ENCODE results near the gene SCLT1. TPM values are rescaled to one million over a fixed set of nuclear protein-coding genes. Genes with fewer than 3 reads are reported as not detected.

The SCLT1 gene
- total RNA-seq, 1 donor = 14.1 TPM

DNA sequence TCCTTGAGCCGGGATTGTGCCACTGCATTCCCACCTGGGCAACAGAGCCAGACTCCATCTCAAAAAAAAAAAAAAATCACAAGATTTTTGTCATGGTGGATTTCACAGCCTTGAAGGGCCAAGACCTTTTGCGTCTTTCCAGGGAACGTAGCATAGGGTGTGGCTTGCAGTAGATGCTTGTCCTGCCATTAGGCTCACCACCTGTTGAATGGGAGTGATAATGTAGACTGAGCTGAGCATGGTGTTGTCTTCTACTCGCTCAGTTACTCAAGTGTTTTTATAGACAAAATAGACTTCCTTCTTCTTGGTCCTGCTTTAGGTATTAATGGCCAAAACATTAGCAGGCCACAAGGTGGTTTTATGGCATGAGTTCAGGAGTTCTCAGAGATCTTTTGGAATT is 243.1 kb downstream of the SCLT1 start:
- Histone ChIP-seq H3K36me3 (ENCODE audit: insufficient read depth, low read length) (peaks cover 76% of the 10 kb centered on the region), H3K27ac (ENCODE audit: low read depth, low read length) (no peak overlapping the region), H3K4me1 (ENCODE audit: insufficient read depth, low read length) (peaks cover 22% of the 10 kb centered on the region), H3K27me3 (ENCODE audit: insufficient read depth, low read length) (no peaks in the 10 kb centered on the region), H4K20me1 (ENCODE audit: insufficient read depth, low read length) (no peaks in the 10 kb centered on the region), H3K4me3 (ENCODE audit: insufficient read depth, low read length) (no peak overlapping the region), H2AFZ (ENCODE audit: low read length) (no peak overlapping the region), H3K4me2 (ENCODE audit: insufficient read depth, low read length) (no peak overlapping the region), H3K79me2 (ENCODE audit: insufficient read depth, low read length) (peaks cover 39% of the 10 kb centered on the region), H3K9me3 (ENCODE audit: low read depth, low read length) (no peaks in the 10 kb centered on the region)
- DNase-seq (ENCODE audit: insufficient read length, low spot score, missing footprints) = no peak
- TF ChIP-seq, protein P1, sequence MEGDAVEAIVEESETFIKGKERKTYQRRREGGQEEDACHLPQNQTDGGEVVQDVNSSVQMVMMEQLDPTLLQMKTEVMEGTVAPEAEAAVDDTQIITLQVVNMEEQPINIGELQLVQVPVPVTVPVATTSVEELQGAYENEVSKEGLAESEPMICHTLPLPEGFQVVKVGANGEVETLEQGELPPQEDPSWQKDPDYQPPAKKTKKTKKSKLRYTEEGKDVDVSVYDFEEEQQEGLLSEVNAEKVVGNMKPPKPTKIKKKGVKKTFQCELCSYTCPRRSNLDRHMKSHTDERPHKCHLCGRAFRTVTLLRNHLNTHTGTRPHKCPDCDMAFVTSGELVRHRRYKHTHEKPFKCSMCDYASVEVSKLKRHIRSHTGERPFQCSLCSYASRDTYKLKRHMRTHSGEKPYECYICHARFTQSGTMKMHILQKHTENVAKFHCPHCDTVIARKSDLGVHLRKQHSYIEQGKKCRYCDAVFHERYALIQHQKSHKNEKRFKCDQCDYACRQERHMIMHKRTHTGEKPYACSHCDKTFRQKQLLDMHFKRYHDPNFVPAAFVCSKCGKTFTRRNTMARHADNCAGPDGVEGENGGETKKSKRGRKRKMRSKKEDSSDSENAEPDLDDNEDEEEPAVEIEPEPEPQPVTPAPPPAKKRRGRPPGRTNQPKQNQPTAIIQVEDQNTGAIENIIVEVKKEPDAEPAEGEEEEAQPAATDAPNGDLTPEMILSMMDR (IDR thresholded peaks at IDR 0.05; ENCODE audit: extremely low read depth, low read depth, low read length) = no peak

DNA sequence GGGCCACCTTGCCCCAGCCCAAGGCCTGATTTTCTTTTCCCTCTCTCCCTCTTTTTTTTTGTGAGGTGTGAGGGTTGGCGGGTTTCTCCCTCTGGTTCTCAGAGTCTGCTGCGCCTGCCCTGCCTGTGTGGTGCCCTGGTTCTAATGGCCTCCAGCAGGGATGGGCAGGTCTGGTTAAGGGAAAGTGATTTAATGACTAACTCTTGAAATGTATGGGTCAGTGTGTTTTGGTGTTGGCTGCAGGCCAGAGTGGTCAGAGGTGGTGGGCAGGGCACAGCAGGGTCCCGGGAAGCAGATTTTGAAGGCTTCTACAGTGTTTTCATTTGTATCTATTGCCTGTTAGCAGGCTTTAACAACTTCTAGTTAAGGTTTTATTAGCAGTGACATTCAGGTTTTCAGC is 244.9 kb downstream of the SCLT1 start:
- peaks cover 52% of the 10 kb centered on the region for H3K79me2 ChIP-seq (ENCODE audit: insufficient read depth, low read length)
- peaks cover 88% of the 10 kb centered on the region for H3K36me3 ChIP-seq (ENCODE audit: insufficient read depth, low read length)
- no peak overlapping the region for H2AFZ ChIP-seq (ENCODE audit: low read length)

DNA sequence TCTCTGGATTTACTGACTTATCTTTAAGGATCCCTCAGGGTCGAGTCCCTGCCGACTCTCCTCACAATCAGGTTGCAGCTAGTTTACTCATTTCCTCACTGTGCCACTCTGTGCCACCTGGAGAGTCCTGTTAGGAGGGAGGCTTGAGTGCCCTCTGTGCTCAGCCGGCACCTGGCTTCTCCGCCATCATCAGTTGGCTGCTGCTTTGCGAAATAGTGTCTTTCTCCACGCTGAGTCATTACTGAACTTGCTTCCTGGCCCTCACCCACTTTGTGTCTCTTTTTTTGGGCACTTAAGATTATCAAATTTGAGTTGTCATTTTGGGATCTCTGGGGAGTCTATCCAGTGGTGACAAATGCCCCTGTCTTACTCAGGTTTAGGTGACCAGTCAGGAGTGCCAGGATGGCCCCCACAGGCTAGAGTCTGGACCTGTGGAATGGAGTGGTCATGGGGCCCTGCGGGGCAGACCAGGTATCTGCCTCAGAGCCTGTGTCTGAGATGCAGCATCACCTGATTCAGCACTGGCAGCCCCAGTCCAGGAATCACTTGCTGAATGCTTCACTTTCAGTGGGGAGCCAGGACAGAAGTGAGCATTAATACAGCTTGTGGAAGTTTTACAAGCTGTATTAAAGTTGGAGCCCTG is 246.1 kb downstream of the SCLT1 start:
- H3K9me3 ChIP-seq (ENCODE audit: low read depth, low read length) = no peaks in the 10 kb centered on the region
- H3K4me3 ChIP-seq (ENCODE audit: insufficient read depth, low read length) = no peak overlapping the region
- peak overlapping the region; percentile 40 for H3K27ac ChIP-seq (ENCODE audit: low read depth, low read length)
- peaks cover 3% of the 10 kb centered on the region for H4K20me1 ChIP-seq (ENCODE audit: insufficient read depth, low read length)
- TF ChIP-seq, protein P1 (IDR thresholded peaks at IDR 0.05; ENCODE audit: extremely low read depth, low read depth, low read length) = no peak
- no peaks in the 10 kb centered on the region for H3K27me3 ChIP-seq (ENCODE audit: insufficient read depth, low read length)
- no peak overlapping the region for H2AFZ ChIP-seq (ENCODE audit: low read length)
- peaks cover 65% of the 10 kb centered on the region for H3K79me2 ChIP-seq (ENCODE audit: insufficient read depth, low read length)
- no peak overlapping the region for H3K4me2 ChIP-seq (ENCODE audit: insufficient read depth, low read length)
- no peak for DNase-seq (ENCODE audit: insufficient read length, low spot score, missing footprints)
- H3K4me1 ChIP-seq (ENCODE audit: insufficient read depth, low read length) = peaks cover 2% of the 10 kb centered on the region
- peaks cover 87% of the 10 kb centered on the region for H3K36me3 ChIP-seq (ENCODE audit: insufficient read depth, low read length)

More for the DNA sequence above, 244.9 kb downstream of the SCLT1 start:
- TF ChIP-seq, protein P1 (IDR thresholded peaks at IDR 0.05; ENCODE audit: extremely low read depth, low read depth, low read length) = no peak
- no peak overlapping the region for H3K4me2 ChIP-seq (ENCODE audit: insufficient read depth, low read length)
- H3K27me3 ChIP-seq (ENCODE audit: insufficient read depth, low read length) = no peaks in the 10 kb centered on the region
- H3K4me3 ChIP-seq (ENCODE audit: insufficient read depth, low read length) = no peak overlapping the region
- H4K20me1 ChIP-seq (ENCODE audit: insufficient read depth, low read length) = no peaks in the 10 kb centered on the region
- H3K4me1 ChIP-seq (ENCODE audit: insufficient read depth, low read length) = peaks cover 4% of the 10 kb centered on the region
- no peak for DNase-seq (ENCODE audit: insufficient read length, low spot score, missing footprints)
- H3K27ac ChIP-seq (ENCODE audit: low read depth, low read length) = peak overlapping the region; percentile 11
- H3K9me3 ChIP-seq (ENCODE audit: low read depth, low read length) = no peaks in the 10 kb centered on the region

DNA sequence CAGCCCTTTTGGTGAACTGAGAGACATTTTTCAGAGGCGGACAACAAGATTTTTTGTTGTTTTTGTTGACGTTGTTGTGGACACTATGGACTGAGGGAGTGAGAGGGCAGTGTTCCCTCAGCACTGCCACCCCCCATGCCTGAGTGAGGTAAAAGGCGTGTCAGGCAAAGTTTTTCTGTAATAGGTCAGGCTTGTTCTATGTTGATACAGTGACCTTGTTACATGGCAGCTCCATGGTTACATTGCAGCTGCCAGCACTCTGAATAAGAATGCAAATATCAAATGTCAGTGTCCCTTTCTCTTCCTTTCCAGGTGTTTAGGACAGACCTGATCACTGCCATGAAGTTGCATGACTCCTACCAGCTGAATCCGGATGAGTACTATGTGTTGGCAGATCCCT is 247.3 kb downstream of the SCLT1 start:
- Histone ChIP-seq H3K4me1 (ENCODE audit: insufficient read depth, low read length) (peaks cover 2% of the 10 kb centered on the region), H2AFZ (ENCODE audit: low read length) (no peak overlapping the region), H3K27ac (ENCODE audit: low read depth, low read length) (no peak overlapping the region), H3K4me2 (ENCODE audit: insufficient read depth, low read length) (no peak overlapping the region), H3K27me3 (ENCODE audit: insufficient read depth, low read length) (no peaks in the 10 kb centered on the region), H4K20me1 (ENCODE audit: insufficient read depth, low read length) (peaks cover 3% of the 10 kb centered on the region), H3K79me2 (ENCODE audit: insufficient read depth, low read length) (peaks cover 76% of the 10 kb centered on the region), H3K9me3 (ENCODE audit: low read depth, low read length) (no peaks in the 10 kb centered on the region), H3K36me3 (ENCODE audit: insufficient read depth, low read length) (peaks cover 78% of the 10 kb centered on the region), H3K4me3 (ENCODE audit: insufficient read depth, low read length) (no peak overlapping the region)
- no peak for DNase-seq (ENCODE audit: insufficient read length, low spot score, missing footprints)
- TF ChIP-seq, protein P1 (IDR thresholded peaks at IDR 0.05; ENCODE audit: extremely low read depth, low read depth, low read length) = no peak

Measured in osteoblast (primary cell).